DND-41 (cell line): ENCODE data around the gene R3HDM1.

Experiments
- CTCF ChIP-seq: IDR thresholded peaks from 2 replicates; pipeline ENCODE4 v1.5.1; 2012; ENCODE audit warnings: borderline replicate concordance, low read length, moderate library complexity, mild to moderate bottlenecking; ENCODE audit not compliant: poor library complexity, severe bottlenecking; ENCODE audit errors: extremely low read depth
- EZH2 ChIP-seq: IDR thresholded peaks from 3 replicates; pipeline ENCODE4 v1.6.1; 2012; ENCODE audit warnings: borderline replicate concordance, low read depth, mild to moderate bottlenecking, moderate library complexity, low read length, inconsistent platforms; ENCODE audit not compliant: severe bottlenecking

DNA sequence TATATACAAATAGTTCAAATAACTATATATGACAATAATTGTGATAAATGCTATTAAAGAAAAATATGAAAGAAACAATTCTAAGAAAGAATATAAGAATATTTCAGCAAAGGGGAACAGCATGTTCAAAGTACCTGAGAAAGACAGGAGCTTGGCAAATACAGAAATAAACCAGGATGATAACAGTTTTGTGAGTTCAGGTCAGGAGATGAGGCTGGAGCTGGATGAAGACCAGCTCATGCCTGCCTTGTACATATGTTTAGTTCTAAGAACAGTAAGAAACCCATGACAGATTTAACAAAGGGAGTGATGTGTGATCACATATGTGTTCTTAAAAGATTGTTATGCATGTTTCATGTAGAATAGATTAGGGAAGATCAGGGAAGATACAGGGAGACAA is 98.2 kb downstream of the R3HDM1 start:
- TF ChIP-seq CTCF = no peak
- no peak for TF ChIP-seq EZH2
